Skin of body (tissue), 2 donors: ENCODE results near the gene NGFR. TPM values are rescaled to one million over a fixed set of nuclear protein-coding genes. Genes with fewer than 3 reads are reported as not detected.

Source experiments
- small RNA-seq: library from RNA; depleted of rRNA; stranded (forward); fragments of <200 nt; gene quantifications from one replicate; pipeline ENCODE3, GENCODE V24; 2014; ENCODE audit warnings: low replicate concordance
- total RNA-seq: library from RNA; depleted of rRNA; stranded (reverse); fragments of >200 nt; gene quantifications from one replicate; pipeline ENCODE4 v1.2.3, GENCODE V29; 2014

NGFR gene
- total RNA-seq, 1 donor from 2014 or later, result 11.2 TPM

Small RNA genes within 50 kb of the gene (small RNA-seq; reads per million reads assigned to genes)
- gene MIR6165, result not detected

Other genes with a start within 250 kb of the NGFR start
- 27.5 TPM for gene ZNF652, start 133.0 kb upstream of the NGFR start, total RNA-seq
- gene PHB1, start 80.4 kb upstream of the NGFR start, total RNA-seq, result 52.5 TPM
- gene NXPH3, start 80.6 kb downstream of the NGFR start, total RNA-seq, result 0.89 TPM
- gene SPOP, start 182.8 kb downstream of the NGFR start, total RNA-seq, result 77.3 TPM
- gene SLC35B1, start 212.7 kb downstream of the NGFR start, total RNA-seq, result 33.5 TPM